GM18909 (cell line): ENCODE results near the gene ADSS1.
"Not testable (repeated sequence)": the region's sequence is repeated elsewhere in the genome, so short reads cannot be mapped to it uniquely, and the experiment has no call there.

Experiments
- ATAC-seq: cut with Tn5 transposase; IDR thresholded peaks from one replicate; pipeline ENCODE4 v1.9.1; 2021; ENCODE audit warnings: mild to moderate bottlenecking; ENCODE audit not compliant: unreplicated experiment, poor library complexity

The ADSS1 gene

DNA sequence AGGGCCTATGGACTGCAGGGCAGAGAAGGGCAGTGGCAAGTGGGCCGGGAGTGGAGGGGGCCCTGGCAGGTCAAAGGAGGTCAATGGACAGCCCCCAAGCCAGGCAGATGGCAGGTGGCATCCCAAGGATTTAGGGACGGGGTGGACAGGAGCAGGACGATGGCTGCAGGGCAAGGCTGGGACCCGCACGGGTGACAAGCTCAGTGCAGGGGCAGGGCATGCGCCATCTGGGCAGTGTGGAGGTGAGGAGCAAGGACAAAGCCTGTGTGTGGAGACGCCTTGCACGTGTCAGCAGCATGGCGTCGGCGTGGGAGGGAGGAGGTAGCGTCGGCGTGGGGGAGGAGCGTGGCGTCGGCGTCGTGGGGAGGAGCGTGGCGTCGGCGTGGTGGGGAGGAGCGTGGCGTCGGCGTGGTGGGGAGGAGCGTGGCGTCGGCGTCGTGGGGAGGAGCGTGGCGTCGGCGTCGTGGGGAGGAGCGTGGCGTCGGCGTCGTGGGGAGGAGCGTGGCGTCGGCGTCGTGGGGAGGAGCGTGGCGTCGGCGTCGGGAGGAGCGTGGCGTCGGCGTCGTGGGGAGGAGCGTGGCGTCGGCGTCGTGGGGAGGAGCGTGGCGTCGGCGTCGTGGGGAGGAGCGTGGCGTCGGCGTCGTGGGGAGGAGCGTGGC, 5.3 kb downstream of the ADSS1 start:
- ATAC-seq = not testable (repeated sequence)

DNA sequence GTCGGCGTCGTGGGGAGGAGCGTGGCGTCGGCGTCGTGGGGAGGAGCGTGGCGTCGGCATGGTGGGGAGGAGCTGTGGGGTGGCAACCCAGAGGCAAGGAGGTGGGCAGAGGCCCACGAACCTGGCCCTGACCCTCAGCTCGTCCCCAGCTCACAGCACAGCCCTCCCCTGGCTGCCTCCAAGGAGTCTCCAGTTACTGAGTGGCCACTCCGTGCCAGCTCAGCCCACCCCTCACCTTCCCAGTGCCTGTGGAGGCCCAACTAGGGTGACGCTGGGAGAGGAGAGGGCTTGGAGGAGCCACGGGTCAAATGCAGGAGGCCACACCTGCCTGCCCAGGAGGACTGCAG, 5.8 kb downstream of the ADSS1 start:
- ATAC-seq = no peak

DNA sequence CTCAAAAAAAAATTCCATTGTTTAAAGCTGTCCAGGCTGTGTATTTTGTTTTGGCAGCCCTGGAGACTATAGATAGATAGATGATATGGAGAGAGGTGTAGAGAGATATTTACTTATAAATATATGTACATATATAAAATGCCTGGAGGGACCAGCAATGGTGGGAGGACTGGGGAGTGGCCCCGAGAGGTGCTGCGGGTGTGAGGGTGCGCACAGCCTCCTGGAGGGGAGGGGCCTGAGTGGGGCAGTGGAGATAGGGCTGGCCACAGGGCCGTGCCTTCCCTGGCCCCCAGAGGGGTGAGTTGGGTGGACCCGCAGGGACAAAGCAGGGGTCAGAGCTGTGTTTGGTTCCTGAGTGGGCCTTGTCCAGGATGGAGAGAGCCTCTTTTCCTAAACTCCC, 6.5 kb downstream of the ADSS1 start:
- ATAC-seq = no peak

DNA sequence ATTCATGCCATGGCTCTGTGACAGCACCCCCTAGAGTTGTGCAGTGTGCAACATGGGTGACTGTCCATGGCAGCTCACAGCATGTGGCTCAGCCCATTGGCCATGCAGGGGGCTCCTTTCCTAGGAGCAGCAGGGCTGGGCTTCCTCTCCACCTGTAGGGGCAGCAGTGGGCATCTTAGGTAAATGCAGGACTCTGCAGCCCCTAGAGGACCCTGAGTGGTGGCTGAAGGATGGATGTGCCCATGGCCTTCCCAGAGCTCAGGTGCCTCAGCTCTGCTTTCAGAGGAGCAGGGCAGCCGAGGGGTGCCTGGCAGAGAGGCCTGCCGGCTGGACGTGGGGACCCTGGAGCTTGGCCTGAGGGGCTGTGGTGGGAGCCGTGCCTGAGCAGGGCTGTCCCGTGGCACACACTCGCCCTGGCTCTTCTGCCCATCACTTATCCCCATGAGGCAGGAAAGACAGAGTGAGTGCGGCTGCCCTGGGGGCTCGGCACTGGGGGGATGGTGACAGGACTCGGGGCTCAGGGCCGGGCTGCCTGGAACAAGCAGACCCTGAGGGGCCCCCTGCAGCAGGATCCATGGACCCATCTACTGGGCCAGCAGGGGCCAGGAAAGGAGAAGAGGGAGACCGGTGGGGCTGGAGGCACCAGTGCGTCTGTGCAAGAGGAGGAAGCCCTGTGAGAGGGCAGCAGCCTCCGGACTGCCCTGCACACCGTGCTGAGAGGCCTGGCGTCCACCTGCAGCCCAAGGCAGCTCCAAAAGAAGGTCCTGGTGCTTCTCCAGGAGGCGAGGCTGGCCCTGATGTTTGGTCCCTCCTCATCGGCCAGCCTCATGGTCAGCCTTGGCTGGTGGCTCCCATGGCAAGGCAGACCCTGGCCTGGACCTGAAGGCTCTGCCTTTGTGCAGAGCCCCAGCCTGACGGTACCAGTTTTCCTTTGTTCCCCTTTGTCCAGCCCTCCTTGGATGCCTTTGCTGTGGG, 7.6 kb downstream of the ADSS1 start:
- no peak for ATAC-seq

DNA sequence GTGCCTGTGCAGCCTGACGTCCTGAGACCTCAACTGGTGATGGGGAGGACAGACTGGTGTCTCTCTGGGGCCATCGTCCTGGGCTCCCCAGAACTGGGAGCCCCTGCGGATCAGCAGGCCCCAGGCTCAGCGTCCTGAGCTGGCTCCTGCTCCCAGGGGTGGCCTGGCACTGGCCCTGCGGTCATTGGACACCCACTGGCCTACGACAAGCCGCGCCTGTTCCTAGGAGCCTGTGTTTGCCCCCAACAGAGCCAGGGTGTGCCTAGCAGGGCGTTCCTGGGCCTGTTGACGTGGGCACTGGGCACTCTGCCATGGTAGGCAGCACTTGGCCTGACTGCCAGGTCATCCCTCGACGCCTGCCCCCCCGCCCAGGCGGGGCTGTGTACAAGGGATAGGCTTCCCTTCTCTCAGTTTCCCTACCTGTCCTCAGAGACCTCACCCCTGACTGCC, 8.4 kb downstream of the ADSS1 start:
- no peak for ATAC-seq

DNA sequence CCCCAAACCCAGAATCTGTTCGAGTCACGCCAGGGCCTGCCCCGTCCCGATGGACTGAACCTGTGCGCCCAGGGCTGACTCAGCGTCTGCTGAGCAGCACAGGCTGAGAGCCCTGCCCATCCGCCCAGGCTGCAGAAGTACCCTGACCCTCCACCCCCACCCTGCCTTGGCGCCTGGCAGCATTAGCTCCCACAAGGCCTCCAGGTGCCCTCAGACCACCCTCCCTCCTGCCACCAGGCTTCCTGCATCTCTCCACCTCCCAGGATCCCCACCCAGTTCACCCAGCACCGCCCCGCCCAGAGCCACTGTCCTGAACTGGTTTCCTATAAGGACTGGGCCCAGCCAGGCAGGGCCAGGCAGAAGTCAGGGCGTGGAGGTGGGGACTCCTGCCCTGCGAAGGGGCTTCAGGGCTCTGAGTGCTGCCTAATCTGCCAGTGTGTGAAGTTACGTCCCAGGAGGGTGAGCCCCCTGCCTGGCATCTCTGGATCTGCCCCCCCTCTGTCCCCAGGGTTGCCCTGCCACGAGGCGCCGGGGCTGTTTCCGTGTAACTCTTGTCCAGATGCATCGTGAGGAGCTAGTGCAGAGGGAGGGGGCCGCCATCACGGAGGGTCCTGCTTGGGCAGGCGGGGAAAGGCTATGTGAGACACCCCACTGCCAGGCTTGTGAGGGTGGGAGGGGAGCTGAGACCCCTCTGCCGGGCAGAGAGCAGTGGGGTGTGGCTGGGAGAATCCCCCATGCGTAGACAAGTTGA, 9.1 kb downstream of the ADSS1 start:
- no peak for ATAC-seq

DNA sequence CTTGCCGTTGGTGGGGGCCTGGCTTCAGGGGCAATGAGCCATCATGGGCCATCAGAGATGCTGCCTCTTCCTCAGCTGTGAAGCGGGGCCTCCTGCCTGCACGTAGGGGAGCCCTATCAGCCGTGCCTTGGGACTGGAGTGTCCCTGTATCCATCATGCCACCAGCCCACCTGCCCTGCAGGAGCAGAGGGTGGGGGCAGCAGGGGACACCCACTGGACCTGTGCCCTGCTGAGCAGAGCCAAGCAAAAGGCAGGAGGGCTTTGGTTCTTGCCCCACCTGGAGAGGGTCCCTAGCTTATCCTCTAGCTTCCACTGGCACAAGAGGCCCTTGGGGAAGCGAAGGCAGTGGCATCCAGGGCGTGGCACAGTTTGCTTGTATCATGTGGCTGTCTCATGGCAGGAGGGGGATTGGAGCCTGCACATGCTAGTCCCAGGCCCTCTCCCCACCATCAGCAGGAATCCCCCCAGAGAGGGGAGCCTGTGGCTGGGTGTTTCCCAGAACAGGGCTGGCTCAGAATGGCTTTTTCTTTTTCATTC, 10.1 kb downstream of the ADSS1 start:
- ATAC-seq = no peak

DNA sequence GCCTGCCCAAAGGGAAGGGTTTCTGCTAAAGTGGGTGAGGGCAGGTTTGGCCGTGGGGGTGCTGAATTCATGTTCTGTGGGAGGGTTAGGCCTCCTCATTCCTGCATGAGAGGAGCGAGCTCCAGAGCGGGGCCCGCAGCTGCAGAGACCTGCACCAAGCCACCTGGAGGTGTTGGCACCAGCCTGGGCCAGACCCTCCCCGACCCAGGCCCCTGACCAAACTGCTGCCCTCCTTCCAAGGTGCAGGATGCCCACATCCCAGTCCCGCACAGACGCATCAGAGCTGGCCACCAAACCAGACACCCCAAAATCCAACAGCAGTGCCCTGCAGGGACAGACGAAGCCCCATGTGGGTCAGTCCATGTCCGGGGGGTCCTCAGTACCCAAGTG, 10.6 kb downstream of the ADSS1 start:
- no peak for ATAC-seq

DNA sequence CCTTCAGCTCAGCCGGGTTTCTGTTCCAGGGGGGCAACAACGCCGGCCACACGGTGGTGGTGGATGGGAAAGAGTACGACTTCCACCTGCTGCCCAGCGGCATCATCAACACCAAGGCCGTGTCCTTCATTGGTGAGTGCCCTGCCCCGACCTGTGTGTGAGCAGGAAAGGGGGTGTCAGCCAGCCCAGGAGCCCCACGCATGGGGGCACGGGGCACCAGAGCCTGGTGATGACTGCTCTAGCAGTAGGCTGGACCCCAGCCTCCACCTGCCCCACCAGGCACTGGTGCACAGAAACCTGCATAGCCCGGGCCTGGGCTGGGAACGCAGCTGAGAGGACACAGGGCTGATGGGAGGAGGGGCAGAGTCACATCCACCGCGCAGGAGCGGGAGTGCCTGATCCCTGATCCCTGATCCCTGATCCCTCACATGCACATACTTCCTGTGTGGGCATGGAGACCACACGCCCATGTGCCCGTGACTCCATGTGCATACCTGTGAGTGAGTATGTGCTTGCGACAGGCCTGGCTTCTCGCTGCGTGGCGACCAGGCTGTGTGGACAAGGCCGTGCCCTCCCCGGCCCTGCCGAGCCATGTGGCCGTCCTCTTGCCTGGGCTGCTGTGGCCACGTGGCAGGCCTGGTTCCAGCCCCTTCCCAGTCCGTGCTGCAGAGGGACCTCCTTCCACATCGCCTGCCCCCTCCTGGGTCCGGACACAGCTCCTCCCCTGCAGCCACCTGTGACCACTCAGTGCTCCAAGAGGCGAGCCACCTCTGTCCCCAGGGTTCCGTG, 11.2 kb downstream of the ADSS1 start:
- ATAC-seq = no peak

DNA sequence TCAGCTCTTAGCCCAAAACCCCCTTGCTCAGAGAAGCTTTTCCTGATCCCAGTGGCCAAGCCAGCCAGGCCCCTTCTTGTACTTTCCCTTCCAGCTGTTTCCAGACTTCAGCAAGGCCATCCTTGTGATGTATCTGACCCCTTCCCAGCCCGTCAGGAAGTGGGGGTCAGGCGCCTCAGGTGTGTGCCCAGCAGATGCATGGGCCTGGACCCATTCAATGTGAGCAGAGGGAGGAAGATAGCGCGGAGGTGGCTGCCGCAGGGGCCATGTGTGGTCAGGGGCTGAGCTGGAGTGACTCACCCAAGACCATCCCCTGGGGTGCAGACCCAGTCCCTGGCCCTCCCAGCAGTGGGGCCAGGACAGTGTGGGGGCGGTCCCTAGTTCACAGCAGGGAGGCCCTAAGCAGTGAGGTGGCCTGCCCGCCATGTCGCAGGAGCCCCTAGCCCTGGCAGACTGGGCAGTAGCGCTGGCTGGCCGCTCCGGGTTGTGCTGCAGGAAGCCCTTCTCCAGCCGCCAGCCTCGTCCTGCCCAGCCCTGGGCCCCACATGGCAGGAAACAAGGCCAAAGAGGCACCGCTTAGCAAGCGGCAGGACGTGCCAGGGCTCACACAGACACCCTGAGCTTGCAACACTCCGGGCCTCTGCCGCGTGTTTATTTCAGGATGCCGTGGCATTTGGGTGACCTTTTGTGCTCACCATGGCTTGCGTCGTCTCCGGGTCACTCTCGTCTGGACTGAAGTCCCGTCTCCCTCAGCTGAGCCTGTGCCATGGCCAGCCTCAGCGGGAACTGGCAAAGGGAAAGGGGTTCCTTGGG, 12.0 kb downstream of the ADSS1 start:
- ATAC-seq = no peak

DNA sequence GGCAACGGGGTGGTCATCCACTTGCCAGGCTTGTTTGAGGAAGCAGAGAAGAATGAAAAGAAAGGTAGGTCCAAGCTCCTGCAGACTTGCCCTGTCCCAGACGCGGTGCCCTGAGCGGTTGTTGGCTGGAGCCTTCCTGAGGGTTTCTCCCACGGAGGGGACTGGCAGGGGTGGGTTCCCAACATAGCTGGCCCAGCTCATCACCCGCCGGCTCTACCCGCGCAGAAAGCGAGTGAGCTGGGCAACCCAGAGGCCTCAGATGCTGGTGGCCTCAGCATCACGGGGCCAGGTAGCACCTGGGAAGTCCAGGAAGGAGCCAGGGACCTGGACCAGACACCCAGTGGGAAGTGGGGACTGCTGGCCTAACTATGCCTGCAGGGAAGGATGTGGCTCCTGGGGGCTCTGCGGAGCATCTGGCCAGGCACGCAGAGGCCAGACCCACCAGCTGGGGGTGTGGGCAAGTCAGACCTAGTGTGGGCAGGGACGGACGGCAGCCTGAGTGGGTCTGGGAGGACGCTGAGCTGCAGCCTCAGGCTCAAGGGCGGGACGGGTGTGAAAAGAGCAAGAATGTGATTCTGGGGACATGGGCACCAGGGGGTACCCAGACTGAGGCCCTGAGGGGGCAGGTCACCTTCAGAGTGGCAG, 14.5 kb downstream of the ADSS1 start:
- no peak for ATAC-seq

DNA sequence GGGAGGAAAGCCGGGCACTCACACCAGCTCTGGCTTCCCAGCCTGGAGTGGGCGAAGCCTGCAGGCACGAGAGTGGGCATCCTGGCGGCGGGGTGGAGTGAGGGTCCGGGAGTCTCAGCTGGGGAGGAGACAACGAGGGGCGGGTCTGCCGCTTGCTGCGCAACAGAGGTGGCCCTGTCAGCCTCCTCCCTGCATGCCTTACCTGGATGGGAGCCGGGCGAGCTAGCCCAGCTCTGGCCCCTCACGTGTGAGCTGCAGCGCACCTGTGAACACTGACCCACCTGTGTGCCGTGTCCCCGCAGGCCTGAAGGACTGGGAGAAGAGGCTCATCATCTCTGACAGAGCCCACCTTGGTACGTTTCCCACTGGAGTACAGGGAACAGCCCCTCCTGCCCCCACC, 15.0 kb downstream of the ADSS1 start:
- ATAC-seq = no peak

DNA sequence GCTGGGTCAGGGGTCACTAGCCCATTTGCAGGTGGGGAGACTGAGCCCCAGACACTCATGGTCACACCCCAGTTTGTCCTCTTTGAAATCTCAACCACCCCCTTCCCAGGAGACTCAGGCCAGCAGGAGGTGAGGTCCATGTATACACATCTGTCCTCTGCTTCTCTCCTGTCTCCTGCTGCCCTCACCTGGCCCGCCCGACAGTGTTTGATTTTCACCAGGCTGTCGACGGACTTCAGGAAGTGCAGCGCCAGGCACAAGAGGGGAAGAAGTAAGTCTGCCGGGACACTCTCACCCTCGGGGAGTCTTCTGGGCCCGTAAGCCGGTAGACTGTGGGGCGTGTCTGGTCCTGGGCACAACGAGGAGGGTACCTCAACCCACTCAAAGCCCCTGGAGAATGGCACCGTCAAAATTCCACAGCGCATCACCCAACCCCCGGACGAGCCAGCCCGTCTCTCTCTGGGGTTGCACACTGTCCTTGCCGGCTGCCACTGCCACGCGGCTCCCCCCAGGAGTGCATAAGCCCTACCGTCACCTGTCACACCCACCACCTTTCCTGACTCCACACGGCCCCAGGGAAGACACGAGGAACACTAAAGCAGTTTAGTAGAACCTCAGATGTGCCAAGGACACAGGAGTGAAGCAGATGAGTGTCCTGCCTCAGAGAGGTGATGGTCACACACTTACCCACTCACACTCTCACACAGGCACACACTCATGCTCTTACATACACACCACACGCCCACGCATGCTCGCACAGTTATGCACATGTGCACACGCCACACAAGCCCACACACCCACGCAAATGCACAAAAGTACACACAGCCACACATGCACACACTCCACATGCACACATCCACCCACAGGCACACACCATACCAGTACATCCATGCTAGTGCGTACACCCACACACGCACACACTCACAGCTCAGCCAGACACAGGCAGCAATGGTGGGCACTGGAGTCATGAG, 15.8 kb downstream of the ADSS1 start:
- no peak for ATAC-seq

DNA sequence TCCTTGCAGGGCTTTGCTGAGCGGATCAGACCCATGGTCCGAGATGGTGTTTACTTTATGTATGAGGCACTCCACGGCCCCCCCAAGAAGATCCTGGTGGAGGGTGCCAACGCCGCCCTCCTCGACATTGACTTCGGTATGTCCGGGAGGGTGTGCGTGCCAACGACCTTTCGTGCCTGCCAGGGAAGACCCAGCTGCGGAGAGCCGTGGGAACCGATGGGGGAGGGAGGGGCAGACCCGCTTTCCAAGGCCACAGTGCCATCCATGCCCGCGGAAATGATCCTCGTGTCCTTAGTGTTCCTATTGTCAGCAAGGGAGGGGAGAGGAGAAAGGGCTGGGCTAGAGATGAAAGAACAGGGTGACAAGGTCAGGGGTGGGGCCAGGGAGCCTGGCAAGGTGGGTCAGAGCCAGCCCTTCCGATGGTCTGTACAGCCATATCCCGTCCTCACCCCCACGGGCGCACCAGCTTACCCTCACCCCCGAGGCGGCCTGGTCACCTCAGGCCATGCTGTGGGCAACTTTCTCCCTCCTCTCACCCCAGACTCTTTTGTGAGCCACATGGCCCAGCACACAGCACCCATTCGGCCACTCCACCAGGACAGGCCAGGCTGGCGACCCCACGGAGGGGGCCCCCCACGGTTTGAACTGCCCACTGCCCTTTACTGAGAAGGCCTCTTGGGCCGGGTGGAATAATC, 17.2 kb downstream of the ADSS1 start:
- no peak for ATAC-seq

DNA sequence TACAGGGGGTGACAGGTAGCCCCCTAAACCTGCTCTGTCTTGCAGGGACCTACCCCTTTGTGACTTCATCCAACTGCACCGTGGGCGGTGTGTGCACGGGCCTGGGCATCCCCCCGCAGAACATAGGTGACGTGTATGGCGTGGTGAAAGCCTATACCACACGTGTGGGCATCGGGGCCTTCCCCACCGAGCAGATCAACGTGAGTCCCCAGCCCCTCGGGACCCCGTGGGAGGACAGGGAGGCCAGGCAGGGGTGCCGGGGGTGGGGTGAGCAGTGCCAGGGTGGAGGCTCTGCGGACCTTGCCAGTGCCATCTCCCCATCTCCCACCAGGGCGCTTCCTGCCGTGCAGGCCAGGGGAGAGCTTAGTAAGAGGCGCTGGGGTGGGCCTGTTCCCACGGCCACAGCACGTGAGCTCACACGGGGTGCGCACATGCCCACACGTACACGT, 17.8 kb downstream of the ADSS1 start:
- ATAC-seq = no peak

DNA sequence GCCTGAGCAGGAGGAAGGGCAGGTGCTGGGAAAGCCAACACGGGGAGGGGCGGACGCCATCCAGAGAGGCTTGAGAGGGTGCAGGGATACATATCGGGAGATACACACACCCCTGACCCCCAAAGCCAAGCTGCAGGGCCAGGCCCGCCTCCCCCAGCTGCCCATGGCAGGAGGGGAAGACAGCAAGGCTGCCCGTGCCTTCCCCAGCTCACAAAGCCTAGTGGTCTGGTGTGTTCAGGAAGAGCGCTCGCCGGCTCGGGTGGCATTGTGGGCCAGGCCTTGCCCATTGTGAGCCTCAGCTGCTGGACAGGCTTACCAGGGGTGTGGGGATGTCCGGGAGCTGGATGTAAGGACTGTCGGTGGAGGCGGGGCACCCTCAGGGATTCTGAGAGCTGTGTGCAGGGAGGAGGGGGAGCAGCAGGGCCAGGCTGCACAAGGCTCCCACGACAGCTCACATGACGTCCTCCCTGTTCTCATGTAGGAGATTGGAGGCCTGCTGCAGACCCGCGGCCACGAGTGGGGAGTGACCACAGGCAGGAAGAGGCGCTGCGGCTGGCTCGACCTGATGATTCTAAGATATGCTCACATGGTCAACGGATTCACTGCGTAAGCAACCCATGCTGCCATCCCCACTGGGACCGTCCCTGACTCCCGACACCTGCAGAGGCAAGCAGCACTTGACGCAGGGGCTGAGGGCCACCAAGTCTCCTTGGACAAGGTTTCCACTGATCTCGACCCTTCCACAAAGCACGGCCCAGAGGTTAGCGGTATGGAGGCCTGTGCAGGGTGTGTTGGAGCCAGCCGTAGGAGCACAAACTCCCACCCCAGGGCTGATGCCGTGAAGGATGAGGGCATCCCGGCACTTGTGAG, 18.8 kb downstream of the ADSS1 start:
- no peak for ATAC-seq
